GM19240 (cell line): ENCODE data around the gene HSP90AB1.

Experiments used
- DNase-seq: peaks from one replicate; pipeline ENCODE4 v3.0.0; 2011; ENCODE audit warnings: low spot score; ENCODE audit not compliant: insufficient read length

The HSP90AB1 gene

DNA sequence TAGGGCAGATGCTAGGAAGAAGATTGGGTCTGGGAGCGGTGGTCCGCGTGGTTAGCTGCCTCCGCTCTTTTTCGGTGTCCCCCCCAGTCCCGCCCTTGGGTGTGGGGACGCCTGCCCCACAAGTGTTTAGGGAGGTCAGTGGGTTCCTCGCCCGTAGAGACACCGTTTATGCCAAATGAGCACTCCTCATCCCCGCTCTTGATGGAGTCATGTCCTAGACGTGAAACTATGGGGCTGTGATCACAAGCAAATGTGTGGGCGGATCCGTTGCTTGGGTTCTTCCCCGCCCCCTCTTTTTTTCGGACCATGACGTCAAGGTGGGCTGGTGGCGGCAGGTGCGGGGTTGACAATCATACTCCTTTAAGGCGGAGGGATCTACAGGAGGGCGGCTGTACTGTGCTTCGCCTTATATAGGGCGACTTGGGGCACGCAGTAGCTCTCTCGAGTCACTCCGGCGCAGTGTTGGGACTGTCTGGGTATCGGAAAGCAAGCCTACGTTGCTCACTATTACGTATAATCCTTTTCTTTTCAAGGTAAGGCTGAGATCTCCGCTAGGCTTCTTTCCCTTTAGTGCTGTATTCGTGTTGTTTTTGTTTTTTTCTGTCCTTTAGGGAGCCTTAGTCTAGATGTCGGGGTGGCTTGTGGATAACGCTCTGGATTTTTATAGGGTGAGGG is at the start of gene HSP90AB1:
HSP90AB1 (plus strand) TSS at position 439 of the 675 bp plus-strand sequence. CDS start 1,529 bp downstream, outside the sequence.
- DNase-seq, result peak; percentile 81

DNA sequence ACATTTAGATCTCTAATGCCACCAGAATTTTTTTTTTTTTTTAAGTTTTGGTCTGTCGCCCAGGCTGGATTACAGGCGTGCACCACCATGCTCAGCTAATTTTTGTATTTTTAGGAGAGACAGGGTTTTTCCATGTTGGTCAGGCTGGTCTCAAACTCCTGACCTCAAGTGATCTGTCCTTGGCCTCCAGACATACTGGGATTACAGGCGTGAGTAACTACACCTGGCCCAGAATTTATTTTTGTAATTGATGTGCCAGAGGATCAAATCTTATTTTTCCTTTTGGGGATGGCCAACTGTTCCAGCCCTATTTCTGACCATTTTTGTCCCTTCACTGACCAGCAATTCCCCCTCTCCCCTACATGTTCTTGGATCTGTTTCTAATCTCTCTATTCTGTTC is 48.2 kb upstream of the HSP90AB1 start:
- DNase-seq, result no peak

DNA sequence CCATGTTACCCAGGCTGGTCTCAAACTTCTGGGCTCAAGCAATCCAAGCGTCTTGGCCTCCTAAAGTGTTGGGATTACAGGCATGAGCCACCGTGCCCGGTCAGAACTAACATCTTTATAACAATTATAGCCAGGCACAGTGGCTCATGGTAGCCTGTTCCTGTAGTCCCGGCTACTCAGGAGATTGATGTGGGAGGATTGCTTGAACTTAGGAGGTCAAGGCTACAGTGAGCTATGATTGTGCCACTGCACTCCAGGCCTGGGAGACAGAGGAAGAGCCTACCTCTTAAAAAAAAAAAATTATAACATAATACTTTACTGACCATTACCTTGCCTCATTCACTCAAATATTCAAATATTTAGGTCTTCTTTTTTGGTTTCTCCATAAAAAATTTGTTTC is 47.0 kb upstream of the HSP90AB1 start:
- DNase-seq, result no peak

DNA sequence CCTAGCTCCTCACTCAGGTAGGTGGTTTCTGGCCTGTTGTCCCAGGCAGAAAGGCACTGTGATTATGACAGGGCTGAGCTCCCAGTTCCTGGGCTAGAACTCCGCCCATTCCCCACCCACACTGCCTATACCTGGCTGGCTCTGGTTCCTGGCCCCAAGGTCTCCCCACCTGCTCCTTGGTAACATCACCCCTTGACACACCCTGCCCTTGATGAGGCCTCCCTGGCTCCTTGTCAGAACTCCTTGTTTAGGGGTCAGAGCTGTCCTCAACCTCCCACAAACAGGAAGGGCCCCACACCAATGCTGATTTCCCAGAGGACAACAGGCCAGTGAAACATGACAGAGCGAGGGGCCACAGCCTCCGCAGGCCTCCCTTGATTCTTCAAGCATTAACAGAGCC is 45.7 kb upstream of the HSP90AB1 start:
- DNase-seq, result no peak

DNA sequence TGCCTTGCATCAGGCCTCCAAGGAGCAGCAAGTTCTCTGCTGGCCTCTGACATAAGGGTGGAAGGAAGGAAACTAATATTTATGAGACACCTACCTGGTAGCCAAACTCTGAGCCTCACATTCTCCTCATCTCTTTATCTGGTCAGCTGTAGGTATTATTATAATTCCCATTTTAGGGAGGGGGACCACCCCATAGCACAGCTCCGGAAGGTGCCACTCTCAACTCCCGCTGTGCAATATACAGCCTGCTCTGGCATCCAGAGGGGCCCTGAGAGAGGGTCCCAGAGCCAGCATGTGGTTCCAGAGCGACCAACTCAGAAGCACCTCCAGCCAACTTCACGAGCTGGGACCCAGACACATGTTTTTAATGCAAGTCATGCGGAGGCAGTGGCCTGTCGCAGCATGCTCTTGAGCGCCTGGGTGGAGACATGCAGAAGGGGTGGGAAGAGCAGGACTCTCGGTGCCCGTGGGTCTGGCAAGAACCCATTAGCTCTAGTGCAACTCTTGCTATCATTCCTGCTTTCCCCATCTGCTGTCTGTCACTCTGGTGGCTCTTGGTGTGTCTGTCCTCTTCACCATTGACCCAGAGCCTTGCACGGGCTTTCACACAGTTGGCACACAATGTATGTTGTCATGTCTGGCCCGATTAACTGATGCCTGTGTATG is 45.1 kb upstream of the HSP90AB1 start:
- no peak for DNase-seq

DNA sequence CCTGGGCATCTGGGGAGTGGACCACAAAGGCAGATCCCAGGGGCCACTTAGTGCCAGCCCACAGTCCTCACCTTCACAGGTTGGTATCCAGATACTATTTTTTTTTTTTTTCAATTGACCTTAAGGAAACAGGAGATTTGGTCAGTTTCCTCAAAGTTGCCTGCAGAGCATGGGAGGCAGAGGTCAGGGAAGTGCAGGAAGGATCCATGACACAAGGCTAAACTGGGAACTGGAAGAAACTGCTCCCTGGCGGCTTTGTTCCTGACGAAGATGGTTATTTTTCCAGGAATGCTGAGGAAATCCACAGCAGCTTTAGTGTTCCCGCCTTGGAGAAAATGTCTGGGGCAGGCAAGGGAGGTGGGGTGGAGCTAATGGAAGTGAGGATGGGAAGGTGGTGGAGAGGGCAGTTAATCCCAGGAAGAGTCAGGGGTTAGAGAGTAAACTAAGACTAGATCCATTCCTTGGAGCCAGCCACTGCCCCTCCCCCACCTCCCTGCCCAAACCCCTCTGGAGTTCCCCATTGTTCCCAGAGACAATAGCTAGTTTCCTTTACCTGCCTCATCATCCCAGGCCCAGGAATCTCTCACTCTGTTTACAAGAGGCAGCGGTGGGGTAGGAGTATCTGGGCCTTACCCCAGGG is 44.4 kb upstream of the HSP90AB1 start:
- DNase-seq, result no peak

DNA sequence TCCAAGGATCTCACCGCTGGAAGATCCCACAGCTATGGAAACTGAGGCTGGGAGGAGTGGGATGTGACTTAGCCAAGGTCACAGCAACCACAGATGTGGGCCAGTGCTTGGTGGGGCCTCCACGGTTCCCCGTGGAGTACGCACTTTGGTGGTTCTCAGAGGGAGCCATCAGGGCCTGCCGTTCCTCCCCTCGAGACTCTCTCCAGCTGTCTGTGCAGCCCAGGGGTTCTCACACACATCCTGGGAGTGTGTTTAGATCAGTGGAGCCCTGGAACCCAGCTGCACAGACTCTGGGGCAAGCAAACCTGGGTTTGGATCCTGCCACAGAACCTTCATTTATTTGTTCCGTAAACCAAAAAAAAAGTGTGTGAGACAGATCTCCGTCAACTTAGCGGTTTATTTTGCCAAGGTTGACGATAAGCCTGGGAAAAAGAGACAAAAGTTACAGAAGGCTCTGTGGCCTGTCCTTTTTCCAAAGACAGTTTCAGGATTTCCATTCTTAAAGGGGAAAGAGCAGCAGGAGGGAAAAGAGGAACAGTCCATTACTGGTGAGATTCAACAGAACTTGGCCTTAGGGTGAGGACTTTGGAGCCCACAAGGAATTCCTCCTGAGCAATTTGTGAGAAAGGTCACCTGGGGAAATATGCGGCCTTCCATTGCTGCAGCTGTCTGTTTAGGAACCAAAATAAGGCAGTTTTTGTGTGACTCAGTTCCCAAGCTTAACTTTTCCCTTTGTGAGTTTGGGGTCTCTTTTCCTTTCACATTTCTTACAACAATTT is 43.7 kb upstream of the HSP90AB1 start:
- DNase-seq, result no peak

DNA sequence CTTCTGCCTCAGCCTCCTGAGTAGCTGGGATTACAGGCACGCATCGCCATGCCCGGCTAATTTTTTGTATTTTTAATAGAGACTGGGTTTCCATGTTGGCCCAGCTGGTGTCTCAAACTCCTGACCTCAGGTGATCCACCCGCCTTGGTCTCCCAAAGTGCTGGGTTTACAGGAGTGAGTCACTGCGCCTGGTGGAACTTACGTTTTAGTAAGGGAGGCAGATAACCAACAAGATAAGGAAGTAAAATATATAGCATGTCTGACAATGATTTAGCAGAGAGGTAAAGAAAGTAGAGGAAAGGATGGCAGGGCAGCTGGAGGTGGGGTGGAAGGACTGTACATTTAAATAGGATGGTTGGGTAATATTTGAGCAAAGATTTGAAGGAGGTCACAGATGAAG is 42.9 kb upstream of the HSP90AB1 start:
- DNase-seq, result no peak

DNA sequence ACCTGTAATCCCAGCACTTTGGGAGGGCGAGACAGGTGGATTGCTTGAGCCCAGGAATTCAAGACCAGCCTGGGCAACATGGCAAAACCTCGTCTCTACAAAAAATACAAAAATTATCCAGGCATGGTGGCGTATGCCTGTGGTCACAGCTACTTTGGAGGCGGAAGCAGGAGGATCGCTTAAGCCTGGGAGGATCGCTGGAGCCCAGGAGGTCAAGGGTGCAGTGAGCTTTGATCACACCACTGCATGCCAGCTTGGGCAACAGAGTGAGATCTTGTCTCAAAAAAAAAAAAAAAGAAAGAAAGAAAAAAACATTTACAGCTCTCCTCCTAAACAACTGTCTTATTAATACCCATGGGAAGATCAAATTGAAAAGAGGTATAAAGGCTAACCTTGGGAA is 38.9 kb upstream of the HSP90AB1 start:
- DNase-seq, result no peak

DNA sequence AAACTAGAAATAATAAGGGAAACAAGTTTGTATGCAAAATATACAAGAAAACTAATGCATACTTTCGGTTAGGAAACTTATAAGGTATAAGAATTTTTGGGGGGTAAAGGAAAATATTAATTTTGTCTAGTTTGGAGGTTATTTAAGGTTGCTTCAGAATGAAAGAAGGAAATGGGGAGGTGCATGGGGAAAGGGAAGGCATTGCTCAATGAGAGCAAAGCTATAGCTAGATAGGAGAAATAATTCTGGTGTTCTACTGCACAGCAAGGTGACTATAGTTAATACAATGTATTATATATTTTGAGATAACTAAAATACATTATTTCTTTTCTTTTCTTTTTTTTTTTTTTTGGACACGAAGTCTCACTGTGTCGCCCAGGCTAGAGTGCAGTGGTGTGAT is 35.6 kb upstream of the HSP90AB1 start:
- no peak for DNase-seq

DNA sequence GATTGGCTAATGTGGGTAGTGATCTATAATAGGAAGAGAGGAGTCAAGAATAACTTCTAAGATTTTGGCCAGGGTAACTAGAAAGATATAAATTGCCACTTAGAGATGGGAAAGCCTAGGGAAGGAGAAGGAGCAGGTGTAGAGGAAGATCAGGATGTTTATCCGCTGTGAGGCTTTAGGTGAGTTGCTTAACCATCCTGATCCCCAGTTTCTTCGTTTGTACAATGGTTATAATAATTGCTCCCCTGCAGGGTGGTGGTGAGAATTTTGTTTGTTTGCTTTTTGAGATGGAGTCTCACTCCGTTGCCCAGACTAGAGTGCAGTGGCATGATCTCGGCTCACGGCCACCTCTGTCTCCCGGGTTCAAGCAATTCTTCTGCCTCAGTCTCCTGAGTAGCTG is 32.6 kb upstream of the HSP90AB1 start:
- DNase-seq, result no peak

DNA sequence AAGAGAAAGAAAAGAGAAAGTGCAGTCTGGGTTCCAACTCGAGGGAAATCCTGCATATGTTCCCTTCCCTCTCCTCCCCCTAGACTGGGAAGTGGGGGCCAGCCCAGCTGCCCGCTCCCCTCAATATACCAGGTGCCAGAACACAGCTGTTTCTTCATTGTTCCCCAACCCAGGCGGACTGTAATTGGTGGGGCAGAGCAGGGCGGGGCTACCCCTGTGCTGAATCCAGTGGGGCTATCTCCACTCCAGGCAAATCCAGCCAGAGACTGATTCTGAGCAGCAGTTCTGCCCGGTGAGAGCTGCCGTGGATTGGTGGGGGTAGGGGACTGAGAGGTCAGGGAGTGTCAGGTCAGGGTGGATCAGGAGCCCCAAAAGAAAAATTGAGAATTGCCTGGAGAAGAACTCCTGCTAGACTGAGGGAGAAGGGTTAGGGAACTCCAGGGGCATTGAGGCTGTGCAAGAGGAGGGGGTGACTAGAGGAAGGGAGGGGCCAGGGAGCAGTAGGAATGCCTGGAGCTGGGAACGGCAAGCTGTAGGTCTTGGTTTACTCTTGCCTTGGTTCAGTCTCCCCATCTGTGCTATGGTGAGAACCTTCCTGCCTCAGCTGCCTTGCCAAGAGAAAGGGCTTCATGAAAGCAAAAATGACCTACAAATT is 30.1 kb upstream of the HSP90AB1 start, which contains the start of gene MYMX:
MYMX (plus strand) TSS at position 250 of the 655 bp plus-strand sequence. CDS start 546 bp downstream, outside the sequence.
- DNase-seq, result no peak

DNA sequence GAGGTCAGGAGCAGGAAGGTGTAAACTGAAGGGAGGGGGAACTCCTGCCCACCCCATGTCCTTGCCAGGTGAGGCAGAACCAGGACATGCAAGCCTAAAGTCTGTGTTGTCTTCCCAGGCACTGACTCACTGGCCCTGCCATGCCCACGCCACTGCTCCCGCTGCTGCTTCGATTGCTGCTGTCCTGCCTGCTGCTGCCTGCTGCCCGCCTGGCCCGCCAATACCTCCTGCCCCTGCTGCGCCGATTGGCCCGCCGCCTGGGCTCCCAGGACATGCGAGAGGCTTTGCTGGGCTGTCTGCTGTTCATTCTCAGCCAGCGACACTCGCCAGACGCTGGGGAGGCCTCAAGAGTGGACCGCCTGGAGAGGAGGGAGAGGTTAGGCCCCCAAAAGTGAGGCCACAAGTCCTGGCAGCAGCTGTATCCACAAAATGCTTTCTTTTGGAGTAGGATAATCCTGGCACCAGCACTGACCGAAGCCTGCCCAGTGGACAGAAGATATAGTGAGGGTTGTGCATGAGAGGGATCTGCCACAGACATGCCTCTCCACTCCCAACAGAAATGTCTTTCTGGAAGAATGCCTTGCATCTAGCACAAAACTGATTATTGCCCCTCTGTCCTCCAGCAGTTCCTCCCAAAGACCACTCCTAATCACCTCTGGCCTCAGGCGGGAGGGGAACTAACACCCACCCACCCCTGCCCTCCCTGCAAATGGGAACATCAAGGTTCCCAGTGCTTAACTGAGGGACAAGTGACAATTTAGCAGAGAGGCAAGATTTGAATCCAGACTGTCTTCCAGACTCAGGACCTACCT is 29.4 kb upstream of the HSP90AB1 start:
- no peak for DNase-seq

DNA sequence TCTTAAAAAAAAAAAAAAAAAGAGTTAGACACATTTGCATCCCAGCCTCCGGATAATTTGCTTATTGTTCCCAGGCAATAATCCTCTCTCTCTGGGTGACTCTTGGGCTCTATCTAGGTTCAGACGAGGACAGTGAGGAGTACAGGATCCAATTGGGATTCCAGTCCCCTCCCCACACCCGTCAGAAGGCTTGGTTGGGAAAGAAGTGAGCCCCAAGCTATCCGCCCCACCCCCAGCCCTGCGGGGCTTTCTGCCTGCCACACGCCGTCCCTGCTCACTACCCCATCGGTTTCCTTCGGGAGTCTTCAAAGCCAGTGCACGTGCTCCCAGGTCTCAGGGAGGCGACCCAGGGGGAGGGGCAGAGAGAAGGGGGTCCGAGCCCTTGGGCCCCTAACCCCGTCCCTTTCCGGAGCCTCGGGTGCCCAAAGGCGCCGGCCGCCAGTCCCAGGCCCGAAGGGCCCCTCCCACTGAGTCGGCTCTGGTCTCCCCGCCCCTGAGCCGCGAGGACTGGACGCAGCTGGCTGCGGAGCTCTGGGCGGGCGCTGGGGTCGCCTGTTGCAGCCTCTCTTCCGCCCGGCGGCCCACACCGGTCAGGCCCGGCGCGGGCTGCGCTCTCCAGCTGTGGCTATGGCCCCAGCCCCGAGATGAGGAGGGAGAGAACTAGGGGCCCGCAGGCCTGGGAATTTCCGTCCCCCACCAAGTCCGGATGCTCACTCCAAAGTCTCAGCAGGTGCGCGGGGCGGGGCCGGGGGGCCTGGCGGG is 27.7 kb upstream of the HSP90AB1 start:
- DNase-seq, result no peak

DNA sequence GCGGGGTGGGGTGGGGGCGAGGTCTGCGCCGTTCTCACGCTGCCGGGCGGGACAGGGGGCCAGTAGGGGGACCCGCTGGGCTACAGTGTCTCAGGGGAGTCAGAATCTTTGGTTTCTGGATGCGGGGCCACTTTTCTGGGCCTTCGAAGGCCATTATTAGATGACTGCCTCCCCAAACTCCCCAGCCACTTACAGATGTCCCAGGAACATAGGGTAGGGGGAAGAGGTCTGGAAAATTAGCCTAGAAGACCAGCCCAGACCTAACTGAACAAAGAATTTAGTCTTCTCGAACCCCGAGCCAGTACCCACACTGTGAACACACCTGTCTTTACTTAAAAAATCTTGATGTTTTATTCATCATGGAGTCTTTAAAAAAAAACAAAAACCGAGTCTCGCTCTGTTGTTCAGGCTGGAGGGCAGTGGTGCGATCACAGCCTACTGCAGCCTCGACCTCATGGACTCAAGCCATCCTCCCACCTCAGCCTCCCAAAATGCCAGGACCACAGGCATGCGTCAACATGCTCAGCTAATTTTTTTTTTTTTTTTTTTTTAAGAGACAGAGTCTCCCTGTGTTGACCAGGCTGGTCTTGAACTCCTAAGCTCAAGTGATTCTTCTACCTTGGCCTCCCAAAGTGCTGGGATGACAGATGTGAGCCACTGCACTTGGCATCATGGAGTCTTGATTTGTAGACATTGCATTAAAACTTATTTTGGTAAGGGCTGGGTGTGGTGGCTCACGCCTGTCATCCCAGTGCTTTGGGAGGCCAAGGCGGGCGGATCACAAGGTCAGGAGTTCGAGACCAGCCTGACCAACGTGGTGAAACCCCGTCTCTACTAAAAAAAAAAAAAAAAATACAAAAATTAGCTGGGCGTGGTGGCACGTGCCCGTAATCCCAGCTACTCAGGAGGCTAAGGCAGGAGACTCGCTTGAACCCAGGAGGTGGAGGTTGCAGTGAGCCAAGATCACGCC is 26.8 kb upstream of the HSP90AB1 start:
- DNase-seq, result no peak

DNA sequence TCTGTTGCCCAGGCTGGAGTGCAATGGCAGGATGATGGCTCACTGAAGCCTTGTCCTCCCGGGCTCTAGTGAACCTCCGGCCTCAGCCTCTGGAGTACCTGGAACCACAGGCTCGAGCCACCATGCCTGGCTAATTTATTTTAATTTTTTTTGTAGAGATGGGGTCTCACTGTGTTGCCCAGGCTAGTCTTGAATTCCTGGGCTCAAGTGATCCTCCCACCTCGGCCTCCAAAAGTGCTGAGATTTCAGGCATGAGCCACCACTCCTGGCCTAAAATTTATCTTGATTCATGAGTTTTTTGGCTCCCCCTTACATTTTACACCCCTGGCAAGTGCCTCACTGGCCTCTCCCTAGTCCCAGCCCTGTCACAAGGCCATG is 26.0 kb upstream of the HSP90AB1 start:
- DNase-seq, result no peak

DNA sequence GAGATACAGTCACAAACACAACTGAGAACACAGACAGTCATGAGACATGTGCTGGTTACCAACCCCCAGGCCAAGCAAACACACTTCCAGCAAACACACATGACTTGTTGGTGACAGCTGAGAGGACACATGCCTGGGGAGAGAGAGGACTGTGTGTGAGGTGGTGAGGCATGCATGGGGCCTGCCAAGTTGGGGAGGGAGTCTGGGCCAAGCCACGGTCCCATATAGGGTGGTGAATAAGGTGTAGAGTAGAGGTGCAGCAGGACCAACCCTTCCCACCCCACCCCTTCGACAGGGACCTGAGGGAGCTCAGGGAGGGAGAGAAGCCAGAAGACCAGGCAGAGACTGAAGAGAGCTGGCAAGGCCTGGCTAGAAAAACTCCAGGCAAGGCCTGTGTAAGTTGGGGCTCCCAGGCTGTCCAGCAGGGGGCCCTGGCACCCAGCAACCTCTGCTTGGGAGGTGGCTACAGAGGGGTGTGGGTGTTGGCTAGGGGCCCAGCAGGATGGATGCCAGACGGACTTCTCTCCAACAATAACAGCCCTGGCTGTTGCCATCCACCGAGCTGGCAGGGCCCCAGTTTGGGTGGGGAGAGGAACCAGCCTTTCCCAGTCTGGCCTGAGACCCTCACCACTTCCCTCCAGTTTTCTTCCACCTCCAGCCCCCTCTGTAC is 25.5 kb upstream of the HSP90AB1 start:
- DNase-seq, result peak; percentile 88

DNA sequence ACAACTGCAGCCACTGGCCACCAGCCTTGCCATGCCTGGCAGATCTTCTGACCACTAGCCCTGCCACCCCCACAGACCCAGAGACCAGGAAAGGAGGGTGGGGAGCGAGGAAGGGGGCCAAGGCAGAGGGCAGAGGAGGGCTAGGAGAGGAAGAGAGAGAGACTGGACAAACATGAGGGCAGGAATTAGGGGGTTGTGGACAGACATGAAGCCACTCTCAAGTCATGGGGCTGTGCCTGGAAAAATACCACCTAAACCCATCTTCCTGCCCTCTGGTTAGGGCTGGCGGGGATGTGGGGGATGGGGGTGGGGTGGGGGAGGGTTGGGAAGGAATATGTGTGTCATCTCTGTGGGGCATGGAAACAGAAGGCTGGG is 25.0 kb upstream of the HSP90AB1 start:
- DNase-seq, result no peak
